DMS53 (cell line): Measurements from ENCODE around the gene TTC28.

Experiments
- DNase-seq: peaks from one replicate; lab custom pipeline; 2025; lab: John Stamatoyannopoulos, UW

Gene TTC28

DNA sequence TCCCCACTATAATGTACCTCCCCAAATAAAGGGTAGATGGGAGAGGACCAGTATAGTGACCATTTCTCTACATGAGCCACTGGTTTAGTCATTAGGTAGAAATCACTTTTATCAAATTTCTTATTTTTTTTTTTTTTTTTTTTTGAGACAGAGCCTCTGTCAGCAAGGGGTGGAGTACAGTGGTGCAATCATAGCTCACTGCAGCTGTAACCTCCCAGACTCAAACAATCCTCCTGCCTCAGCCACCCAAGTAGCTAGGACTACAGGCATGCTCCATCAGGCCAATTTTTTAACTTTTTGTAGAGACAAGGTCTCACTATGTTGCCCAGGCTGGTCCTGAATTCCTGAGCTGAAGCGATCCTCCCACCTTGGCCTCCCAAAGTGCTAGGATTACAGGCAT is 322.4 kb downstream of the TTC28 start:
- DNase-seq: no peak

DNA sequence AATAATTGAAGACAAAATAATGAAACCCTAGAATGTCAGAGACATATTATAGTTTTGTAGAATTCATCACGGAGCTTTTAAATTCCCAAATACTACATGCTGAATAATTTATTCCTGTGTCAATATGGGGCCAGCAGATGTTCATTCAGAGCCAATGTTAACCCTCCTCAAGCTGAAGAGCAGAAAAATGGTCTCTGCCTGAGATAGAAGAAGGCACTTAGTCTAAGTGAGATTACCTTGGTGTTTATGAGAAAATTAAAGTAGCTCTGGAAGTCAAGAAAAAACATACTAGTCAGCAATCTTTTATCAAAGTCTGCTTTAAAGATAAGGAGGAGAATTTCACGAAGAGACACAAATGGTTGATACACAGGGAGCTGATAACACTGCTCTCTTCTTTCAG is 328.2 kb downstream of the TTC28 start:
- no peak for DNase-seq

DNA sequence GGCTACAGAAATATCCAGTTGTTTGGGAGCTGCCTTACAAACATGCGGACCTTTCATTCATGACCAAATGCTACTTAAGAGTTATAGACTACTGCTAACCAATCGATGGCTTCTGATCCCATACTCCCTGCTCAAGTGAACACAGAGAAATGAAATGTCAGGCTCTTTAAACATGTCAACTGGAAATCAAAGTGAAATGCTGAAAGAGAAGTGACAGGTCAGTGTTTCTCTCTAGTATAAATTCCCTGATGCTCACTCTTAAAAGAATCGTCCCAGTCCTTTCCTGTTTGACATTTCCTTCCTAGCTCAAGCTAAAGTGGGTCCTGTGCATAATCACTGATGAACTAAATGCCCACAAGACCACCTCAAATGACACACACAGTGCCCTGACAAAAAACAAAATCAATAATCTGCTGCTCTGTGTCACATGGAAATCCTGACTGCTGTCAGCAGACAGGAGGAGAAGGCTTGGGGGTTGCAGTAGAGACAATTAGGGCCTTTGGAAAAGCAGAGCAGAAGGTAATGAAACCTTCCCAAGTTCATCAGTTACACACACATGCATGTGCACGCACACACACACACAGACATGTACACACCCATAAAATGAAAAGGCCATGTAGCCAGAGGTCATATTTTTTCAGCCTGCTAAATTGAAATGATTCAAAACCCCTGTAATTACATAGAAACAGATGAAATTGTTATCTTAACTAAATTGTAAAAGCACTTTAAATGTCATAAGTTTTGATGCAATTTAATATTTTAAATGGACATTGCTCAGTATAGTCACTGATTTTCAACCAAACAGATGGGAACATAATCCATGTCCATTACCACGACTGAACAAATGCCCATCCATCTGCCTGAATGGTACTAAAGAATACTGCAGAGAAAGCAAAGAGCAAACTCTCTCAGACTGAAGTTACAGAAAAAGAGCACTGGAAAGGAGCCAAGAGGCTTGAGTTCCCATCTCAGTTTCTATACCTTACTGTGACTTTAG is 330.7 kb downstream of the TTC28 start:
- no peak for DNase-seq

DNA sequence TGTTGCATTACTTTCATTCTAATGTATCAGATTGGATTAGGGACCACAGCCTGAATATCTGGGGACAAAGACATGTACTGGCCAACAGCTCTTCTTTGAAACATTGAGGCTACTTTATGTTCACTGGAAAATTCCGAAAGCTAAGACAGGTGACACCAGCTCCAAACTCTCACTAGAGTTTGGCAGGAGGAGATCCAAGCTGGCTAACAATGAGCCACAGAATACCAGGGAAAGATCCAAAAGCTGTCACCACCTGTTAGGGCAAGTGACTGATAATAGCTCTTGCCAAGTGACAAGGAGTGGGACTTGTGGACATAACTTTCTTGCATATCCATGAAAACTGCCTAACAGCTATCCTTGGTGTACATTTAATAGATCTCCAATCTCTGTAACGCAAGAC is 333.3 kb downstream of the TTC28 start:
- no peak for DNase-seq

DNA sequence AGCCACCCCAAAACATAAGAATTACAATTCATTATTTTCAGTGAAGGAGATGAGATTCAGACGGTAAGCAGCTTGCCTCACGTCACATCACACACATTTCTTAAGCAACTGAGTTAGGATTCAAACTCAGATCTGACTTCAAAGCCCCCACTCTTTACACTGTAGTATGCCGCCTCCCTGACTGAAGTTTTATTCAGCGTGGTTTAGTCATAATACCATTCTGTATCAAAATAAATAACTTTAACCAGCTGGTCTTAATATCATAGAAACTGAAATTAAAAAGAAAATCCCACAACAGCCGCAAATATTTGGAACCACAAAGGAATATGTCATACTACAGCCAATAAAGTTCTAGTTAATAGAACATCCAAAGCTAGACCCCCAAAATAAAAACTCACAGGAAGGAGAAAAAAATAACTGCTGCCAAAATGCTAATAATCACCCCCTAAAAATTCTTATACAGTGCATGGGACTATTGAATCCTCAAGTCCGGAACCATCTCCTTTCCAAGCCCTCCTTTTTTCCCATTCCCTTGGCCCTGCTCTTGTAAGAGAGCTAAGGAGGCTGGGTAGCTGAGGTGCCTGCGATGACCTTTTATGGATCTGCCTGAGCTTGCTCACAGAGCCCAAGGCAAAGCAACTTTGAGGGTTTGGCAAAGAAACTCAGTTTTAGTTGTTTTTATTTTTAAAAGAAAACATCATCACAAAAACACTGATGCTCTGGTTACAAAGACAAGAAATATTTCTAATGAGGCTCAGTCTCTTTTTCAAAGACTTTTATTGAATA is 334.5 kb downstream of the TTC28 start:
- no peak for DNase-seq

DNA sequence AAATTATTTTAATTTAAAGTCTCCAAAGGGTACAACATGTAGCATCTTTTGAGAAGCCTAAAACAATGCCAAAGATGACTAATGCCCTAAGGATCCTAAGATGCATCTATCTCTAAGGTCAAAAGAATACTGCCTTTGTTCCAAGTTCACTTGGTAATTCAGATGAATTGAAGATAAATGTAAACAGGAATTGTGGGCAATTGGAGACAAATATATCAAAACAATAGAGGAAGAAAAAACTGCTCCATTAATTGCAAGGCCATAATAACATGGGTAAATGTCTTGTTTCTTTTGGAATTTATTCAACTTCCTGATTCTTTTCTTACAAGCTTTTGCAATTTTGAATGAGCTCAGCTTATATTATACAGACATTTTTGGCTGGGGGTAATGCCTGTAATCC is 338.6 kb downstream of the TTC28 start:
- no peak for DNase-seq

DNA sequence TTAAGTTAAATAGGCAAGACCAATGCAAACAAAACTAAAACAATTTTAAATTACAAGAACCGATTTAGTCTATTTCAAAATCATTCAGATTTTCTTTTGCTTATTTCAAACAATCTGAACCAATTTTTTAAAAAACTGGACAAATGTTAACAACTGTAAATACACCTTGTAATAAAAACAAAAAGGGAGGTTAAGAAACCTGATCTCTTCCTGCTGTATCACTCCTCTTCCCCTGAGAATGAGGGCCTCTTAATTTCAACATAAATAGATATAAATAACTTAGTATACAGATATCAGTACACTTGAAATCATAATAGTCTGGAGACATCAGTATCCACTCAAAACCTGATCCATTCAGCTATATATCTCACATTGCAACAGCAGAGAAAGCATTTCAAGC is 346.6 kb downstream of the TTC28 start:
- peak; percentile 36 for DNase-seq

DNA sequence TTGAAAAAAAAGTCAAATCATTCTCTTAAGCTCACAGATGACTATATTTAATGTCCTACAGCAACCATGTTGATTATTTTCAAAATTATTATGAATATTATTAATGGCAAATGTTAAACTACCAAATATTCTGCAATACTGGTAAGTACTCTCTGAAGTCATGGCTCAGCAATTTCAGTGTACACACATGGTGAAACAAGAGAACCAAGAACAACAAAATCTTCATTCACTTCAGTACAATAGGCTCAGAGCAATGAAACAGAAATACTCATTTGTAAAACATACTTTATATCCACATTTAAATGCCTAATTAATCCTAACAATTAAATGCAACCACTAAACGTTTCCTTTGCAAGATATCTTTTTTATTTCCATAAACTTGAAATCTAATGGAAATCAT is 347.2 kb downstream of the TTC28 start:
- peak; percentile 0 for DNase-seq

DNA sequence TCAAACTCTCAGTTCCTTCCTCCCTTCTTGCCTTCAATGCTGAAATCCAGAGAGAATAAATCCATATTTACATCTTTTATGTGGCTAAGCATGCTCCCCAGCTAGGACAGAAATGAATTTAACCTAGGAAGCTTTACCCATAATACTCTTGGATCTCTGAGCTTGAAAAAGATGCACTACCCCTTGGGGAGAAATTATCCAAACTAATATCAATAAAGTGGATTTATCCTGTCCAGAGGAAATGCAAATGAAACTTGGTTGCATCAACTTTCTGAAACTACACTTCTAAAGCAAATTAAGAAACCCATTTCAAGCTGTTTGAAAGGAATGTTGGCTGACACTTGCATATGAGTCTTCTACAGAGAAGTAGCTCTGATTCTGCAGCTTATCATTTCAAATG is 347.9 kb downstream of the TTC28 start:
- no peak for DNase-seq

DNA sequence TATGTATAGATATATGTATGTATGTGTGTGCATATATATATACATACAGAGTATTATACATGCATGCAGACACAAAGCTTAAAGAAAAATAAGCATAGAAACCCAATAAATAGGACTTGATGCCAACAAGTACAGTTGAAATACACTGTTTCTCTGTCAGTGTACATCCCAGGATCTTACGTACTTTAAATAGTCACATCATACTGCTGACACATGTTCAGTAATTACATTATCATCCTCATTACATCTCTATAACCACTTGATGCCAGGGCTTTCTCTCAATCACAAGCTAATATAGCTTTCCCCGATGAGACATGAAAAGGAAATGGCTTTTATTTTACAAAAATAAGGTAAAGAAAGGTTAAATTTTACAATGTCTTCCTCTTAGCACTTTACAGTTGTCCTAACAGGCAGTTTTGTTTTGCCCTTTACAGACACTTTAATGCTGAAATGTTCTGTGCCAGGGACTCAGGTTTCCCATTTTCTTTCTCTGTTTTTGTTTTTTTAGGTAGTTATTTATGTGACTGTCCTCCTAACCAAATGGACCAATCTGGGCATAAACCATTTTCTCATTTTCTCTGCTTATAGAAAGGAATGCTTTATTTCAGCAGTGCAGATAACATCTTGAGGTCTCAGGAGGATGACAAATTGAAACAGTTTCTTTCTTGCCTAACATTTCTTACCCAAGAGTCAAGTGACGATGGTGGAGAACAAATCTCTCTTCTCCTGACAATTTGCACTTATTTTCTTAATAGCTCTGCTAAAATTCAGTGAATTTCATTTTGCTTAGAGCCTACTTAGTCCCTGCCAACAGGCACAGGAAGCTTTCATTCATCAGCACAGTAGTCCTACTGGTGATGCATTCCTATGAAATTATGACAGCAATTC is 350.2 kb downstream of the TTC28 start:
- DNase-seq: no peak

DNA sequence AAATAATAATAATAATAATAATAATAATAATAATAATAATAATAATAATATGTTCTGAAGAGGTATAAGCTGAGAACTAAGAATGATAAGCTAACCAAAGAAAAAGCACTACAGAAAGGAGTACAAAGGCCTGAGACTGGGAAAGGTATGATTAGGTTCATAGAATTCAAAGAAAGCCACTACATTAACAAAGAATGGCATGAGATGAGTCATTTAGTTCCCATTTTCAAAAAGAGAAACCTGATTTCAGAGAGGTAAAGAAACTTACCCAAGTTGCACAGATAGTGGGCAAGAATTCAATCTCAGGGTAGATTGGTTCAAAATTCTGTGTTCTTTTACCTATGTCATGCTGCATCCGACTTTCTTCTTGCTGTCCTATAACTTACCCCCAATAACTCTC is 350.9 kb downstream of the TTC28 start:
- DNase-seq: no peak

DNA sequence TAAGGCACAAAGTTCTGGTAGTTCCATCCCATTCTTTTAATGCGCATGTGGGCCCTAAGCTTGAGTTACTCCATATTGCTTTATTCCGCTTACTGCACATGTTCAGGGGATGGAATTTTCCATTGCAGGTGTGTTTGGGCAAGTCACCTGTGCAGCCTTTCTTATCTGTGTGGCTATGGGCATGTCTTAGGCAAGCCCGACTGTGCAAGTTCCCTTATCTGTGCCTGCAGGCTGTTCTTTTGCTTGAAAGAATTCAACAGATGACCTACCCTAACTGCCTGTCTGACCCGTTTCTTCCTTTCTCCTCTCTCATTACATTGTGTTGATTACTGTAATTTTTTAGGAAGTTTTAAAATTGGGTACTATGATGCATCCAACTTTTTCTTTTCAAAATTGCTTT is 363.6 kb downstream of the TTC28 start:
- no peak for DNase-seq

DNA sequence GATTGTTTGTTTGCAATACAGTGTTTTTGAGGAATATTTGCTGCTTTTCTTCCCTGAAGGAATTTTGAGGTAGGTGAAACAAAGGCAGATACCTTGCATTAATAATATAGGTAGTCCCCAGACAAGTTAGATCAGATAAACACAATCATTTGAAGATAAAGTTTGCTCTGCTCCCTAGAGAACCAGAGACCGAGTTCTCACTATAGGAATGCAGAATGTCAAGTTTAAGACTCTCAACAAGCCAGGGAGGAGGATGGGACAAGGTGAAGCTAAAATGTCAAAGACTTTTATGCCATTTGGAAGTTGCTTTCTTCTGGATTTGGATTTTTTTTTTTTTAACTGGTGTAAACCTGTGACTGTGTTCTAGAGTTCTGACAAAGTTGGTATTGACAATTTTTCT is 364.7 kb downstream of the TTC28 start:
- DNase-seq: no peak

DNA sequence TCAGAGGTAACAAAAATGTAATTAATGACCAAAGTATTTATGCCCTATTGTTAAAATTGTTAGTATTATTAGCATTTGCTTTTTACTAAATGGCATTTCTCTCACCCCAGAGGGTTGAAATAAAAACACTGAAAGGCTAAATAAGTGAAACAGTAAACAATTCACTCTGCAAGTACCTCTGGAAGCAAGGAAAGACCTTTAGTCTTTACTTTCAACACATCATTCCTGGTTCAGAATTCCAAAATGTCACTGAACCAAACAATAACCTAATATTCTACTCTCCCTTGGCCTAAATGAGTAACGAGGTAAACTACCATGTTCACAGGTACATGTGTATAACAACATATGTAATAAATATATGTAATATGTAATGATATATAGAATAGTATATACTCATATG is 369.3 kb downstream of the TTC28 start:
- DNase-seq: no peak

DNA sequence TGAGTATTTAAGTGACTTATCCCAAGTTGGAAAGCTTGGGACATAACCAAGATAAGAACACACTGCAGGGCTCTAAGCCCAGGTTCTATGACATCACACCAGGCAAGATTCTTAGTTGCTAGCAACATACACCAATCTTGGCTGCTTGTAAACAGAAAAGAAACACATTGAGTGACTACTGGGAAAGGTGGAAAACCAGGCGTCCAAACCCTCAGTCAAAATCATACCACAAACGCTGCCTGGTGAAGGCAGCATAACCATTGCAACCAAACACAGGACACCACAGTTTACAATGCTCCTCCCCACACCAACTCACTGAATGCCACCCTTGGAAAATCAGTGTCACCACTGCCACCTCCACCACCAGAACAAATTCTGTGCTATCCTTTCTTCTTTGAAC is 379.9 kb downstream of the TTC28 start:
- no peak for DNase-seq

DNA sequence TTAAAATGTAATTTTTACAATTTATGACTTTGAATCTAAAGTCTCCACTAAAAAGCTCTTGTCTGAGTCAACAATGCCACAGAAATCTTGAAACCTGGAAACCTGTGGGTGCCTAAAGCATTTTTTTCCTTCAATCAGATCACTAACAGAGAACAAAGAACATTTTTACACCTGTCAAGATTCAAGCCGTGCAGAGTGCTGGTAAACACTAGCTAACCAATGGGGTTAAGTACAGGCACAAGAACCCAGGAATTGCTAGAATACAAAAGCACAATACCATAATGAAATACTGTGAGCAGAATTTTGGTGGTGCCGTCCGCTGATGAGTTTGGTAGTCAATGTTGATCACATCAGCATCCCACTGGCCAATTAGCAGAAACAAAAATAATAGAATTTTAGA is 380.3 kb downstream of the TTC28 start:
- no peak for DNase-seq

DNA sequence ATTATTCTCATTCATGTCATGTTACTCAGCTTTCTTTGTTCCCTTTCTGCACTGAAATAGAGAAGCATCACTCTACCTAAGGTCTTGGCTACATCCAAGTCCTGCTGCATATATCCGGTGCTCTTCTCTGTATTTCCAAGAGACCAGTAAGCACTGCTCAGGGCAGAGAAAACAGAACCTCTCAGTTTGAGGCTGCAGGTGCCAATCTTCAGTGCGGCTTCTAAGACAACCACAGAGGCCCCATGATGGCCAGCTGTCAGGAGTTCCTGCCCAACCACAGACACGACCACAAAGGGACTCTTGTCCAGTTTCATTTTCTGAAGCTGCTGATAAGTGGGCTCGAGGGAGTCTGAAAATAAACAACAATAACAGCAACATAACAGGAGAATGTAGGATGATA is 382.1 kb downstream of the TTC28 start:
- no peak for DNase-seq

DNA sequence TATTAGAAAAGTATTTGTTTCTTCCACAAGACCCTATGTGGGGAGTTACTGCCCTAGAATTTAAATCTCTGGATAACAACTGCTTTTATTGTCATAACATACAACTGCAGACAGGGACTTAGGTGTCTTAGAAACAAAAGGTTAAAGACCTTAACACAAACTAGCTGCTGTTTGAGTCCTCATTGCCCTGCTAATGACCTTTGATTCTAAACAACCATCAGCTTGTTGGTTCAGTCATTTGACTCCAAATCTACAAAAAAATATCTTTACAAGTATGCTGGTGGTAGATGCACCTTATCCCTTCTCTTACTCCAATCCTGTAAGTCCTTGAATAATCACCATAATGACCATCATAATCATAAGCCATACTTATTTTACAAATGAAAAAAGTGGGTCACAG is 383.2 kb downstream of the TTC28 start:
- no peak for DNase-seq

DNA sequence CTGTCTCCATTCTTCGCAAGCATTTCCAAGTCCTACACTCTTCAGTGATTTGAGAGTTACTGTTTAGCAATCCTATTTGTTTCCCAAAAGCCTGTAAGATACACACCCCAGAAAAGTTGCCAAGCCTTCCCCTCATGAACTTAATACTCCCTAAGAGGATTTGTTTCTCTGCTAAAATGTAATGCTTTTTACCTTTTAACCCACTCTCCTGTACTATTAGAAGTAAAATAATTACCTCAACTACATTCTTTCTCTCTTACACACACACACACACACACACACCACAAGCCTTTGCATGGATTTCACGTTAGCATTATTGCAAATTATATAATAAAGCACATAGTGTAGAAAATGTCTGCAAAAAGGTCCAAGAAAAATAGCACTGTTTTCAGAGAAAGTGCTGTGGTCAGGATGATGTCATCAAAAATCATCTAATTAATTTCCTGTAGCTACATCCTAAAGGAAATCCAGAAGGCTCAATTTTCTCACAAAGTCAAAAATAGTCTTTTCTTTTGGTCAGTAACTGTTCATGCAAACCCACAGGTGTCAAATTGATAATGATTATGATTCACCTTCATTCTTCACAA is 396.5 kb downstream of the TTC28 start:
- no peak for DNase-seq

DNA sequence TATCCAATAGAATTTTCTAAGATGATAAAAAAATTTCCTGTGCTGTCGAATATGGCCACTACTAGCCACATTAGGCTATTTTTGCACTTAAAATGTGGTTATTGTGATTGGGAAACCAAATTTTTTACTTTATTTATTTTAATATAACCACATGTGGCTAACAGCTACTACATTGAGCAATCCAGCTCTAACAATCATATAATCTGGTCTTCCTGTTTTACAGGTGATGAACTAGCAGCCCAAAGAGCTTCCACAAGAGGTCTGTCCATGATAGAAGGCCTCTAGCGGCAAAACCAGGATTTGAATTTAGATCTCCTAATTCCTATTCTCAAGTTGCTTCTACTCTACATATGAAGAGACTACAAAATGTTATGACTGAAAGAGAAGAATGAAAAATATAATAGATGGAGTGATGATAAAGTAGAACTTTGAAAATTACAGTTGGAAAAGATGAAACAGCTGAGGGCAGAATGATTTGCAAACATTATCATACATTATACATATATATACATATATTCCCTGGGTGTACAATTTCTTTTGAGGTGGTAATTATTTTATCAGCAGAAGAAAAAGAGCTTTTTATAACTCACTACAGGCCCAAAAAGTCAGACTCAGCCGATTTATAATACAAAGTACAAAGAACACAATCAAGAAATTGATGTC is 397.1 kb downstream of the TTC28 start:
- no peak for DNase-seq

DNA sequence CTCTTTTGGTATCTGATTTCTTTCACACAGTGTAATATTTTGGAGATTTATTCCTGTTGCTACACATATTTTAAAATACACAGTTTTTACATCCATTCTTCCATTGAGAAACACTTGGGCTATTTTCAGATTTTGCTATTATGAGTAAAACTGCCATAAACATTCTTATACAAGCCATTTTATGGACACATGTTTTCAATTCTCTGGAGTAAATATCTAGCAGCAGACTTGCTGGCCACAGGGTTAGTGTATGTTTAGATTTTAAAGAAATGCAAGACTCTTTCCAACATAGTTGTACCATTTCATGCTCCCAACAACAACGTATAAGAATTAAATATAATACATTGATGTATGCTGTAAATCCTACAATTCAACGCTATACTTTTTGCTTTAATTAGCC is 399.8 kb downstream of the TTC28 start:
- no peak for DNase-seq
